Activated T-helper 2 cell treated with anti-CD3 and anti-CD28 coated beads, Interferon-gamma antibody, Interleukin-2, Interleukin-4, amounts not matched to agents 10 μg/mL and 5 μg/mL and 100 μg/mL, durations not matched to agents 14 hours and 24 hours and 36 hours (primary cell): ENCODE measurements around the gene CEP95. TPM values are rescaled to one million over a fixed set of nuclear protein-coding genes. Genes with fewer than 3 reads are reported as not detected.
A peak's percentile ranks its signal among the peaks of the same experiment; 100 is the strongest.
"Not testable (repeated sequence)": the region's sequence is repeated elsewhere in the genome, so short reads cannot be mapped to it uniquely, and the experiment has no call there.

ENCODE experiments used
- DNase-seq: peaks from one replicate; pipeline ENCODE4 v3.0.0; 2021; ENCODE audit warnings: low spot score
- H3K27ac Mint-ChIP-seq: one replicate; pipeline ENCODE4 v1.8.0; 2021; ENCODE audit warnings: mixed read lengths
- H3K27me3 Mint-ChIP-seq: one replicate; pipeline ENCODE4 v1.8.0; 2021; ENCODE audit warnings: low read depth, mixed read lengths
- H3K36me3 Mint-ChIP-seq: one replicate; pipeline ENCODE4 v1.8.0; 2021; ENCODE audit warnings: low read depth, mixed read lengths
- H3K4me1 Mint-ChIP-seq: one replicate; pipeline ENCODE4 v1.8.0; 2021; ENCODE audit warnings: low read depth, mixed read lengths
- H3K4me3 Mint-ChIP-seq: one replicate; pipeline ENCODE4 v1.8.0; 2021; ENCODE audit warnings: low read depth, mild to moderate bottlenecking, moderate library complexity, mixed read lengths
- H3K9me3 Mint-ChIP-seq: one replicate; pipeline ENCODE4 v1.8.0; 2021; ENCODE audit warnings: mixed read lengths
- intact Hi-C: fragments of 100-400 bp; cut with micrococcal nuclease; formaldehyde crosslinking; loops from one replicate; pipeline ENCODE4 v1.15.1; 2023
- total RNA-seq: library from RNA; stranded (reverse); gene quantifications from 2 replicates; pipeline ENCODE4 v1.2.3, GENCODE V29; 2022

Gene CEP95
- total RNA-seq, result 44.9 and 45.2 TPM in 2 replicates

GRCh38 chr17:64506576-64507412, at the start of gene CEP95:
Gene CEP95 (plus strand): TSS chr17:64506977. CDS start chr17:64507098, 121 bp downstream.
- Mint-ChIP-seq H3K4me3 (peak within 1 kb of the TSS; percentile 98), H3K27me3 (no peaks in the 10 kb centered on the region), H3K27ac (peak within 1 kb of the TSS; percentile 100), H3K4me1 (peaks cover 41% of the 10 kb centered on the region), H3K9me3 (no peaks in the 10 kb centered on the region), H3K36me3 (peaks cover 72% of the 10 kb centered on the region)
- peak; percentile 95 for DNase-seq
- intact Hi-C loops, result loop anchor here (1.0 to 10.0 kb wide), 10 partner anchors 9 to 732 kb away; partner anchors contain the start of genes CCDC47, DDX42, FTSJ3 and GNA13

GRCh38 chr17:64457156-64457555, 49.6 kb upstream of the CEP95 start:
- no peak overlapping the region for H3K27ac Mint-ChIP-seq
- no peaks in the 10 kb centered on the region for H3K27me3 Mint-ChIP-seq
- H3K4me3 Mint-ChIP-seq, result no peak overlapping the region
- peaks cover 7% of the 10 kb centered on the region for H3K9me3 Mint-ChIP-seq
- peaks cover 11% of the 10 kb centered on the region for H3K4me1 Mint-ChIP-seq
- intact Hi-C loops, result loop anchor here (5.0 kb wide), 1 partner anchor 35 kb away; no protein-coding TSS in a partner anchor
- H3K36me3 Mint-ChIP-seq, result no peaks in the 10 kb centered on the region
- no peak for DNase-seq

GRCh38 chr17:64458756-64459155, 48.0 kb upstream of the CEP95 start:
- peaks cover 7% of the 10 kb centered on the region for H3K9me3 Mint-ChIP-seq
- peaks cover 11% of the 10 kb centered on the region for H3K4me1 Mint-ChIP-seq
- intact Hi-C loops, result loop anchor here (5.0 kb wide), 1 partner anchor 34 kb away; no protein-coding TSS in a partner anchor
- H3K27me3 Mint-ChIP-seq, result no peaks in the 10 kb centered on the region
- no peak overlapping the region for H3K4me3 Mint-ChIP-seq
- no peak for DNase-seq
- H3K27ac Mint-ChIP-seq, result no peak overlapping the region
- no peaks in the 10 kb centered on the region for H3K36me3 Mint-ChIP-seq

- Mint-ChIP-seq H3K27ac (no peak overlapping the region), H3K9me3 (peaks cover 7% of the 10 kb centered on the region), H3K27me3 (no peaks in the 10 kb centered on the region), H3K36me3 (no peaks in the 10 kb centered on the region), H3K4me3 (no peak overlapping the region), H3K4me1 (peaks cover 11% of the 10 kb centered on the region)
- intact Hi-C loops, result loop anchor here (5.0 kb wide), 1 partner anchor 33 kb away; no protein-coding TSS in a partner anchor
- no peak for DNase-seq
Measured at GRCh38 chr17:64459284-64459747, 47.5 kb upstream of the CEP95 start.

- H3K4me3 Mint-ChIP-seq, H3K9me3 Mint-ChIP-seq, H3K27ac Mint-ChIP-seq, H3K27me3 Mint-ChIP-seq, H3K36me3 Mint-ChIP-seq, DNase-seq: not testable (repeated sequence)
- intact Hi-C loops, result loop anchor here (5.0 kb wide), 1 partner anchor 32 kb away; no protein-coding TSS in a partner anchor
- H3K4me1 Mint-ChIP-seq, result peaks cover 11% of the 10 kb centered on the region
Measured at GRCh38 chr17:64459818-64460217, 47.0 kb upstream of the CEP95 start.

- Mint-ChIP-seq H3K27ac (no peak overlapping the region), H3K4me1 (peaks cover 11% of the 10 kb centered on the region), H3K4me3 (no peak overlapping the region), H3K27me3 (no peaks in the 10 kb centered on the region), H3K9me3 (peaks cover 5% of the 10 kb centered on the region), H3K36me3 (no peaks in the 10 kb centered on the region)
- no peak for DNase-seq
- intact Hi-C loops, result no loop called here
Measured at GRCh38 chr17:64460955-64461354, 45.8 kb upstream of the CEP95 start.

- Mint-ChIP-seq H3K4me3 (no peak overlapping the region), H3K9me3 (no peaks in the 10 kb centered on the region), H3K27me3 (no peaks in the 10 kb centered on the region), H3K27ac (no peak overlapping the region), H3K4me1 (peaks cover 8% of the 10 kb centered on the region), H3K36me3 (no peaks in the 10 kb centered on the region)
- intact Hi-C loops, result no loop called here
- DNase-seq, result no peak
Measured at GRCh38 chr17:64461788-64462187, 45.0 kb upstream of the CEP95 start.

GRCh38 chr17:64466019-64466735, 40.6 kb upstream of the CEP95 start:
- H3K4me1 Mint-ChIP-seq, result no peaks in the 10 kb centered on the region
- no peak for DNase-seq
- no peak overlapping the region for H3K27ac Mint-ChIP-seq
- no peak overlapping the region for H3K4me3 Mint-ChIP-seq
- no peaks in the 10 kb centered on the region for H3K27me3 Mint-ChIP-seq
- no peaks in the 10 kb centered on the region for H3K9me3 Mint-ChIP-seq
- intact Hi-C loops, result no loop called here
- H3K36me3 Mint-ChIP-seq, result no peaks in the 10 kb centered on the region

GRCh38 chr17:64466834-64467233, 39.9 kb upstream of the CEP95 start:
- H3K9me3 Mint-ChIP-seq, H3K36me3 Mint-ChIP-seq, H3K4me3 Mint-ChIP-seq, DNase-seq, H3K27me3 Mint-ChIP-seq, H3K27ac Mint-ChIP-seq, intact Hi-C loops, H3K4me1 Mint-ChIP-seq: not testable (repeated sequence)

GRCh38 chr17:64470625-64471024, 36.2 kb upstream of the CEP95 start:
- Mint-ChIP-seq H3K27me3 (no peaks in the 10 kb centered on the region), H3K4me3 (no peak overlapping the region), H3K36me3 (no peaks in the 10 kb centered on the region), H3K27ac (no peak overlapping the region), H3K4me1 (no peaks in the 10 kb centered on the region), H3K9me3 (no peaks in the 10 kb centered on the region)
- intact Hi-C loops, result no loop called here
- DNase-seq, result no peak

- intact Hi-C loops, result no loop called here
- DNase-seq, result no peak
Measured at GRCh38 chr17:64471440-64471839, 35.3 kb upstream of the CEP95 start.

GRCh38 chr17:64472564-64472963, 34.2 kb upstream of the CEP95 start:
- intact Hi-C loops, result no loop called here
- Mint-ChIP-seq H3K36me3 (peaks cover 6% of the 10 kb centered on the region), H3K27me3 (no peaks in the 10 kb centered on the region)

More at GRCh38 chr17:64471440-64471839, 35.3 kb upstream of the CEP95 start:
- Mint-ChIP-seq H3K4me3 (no peak overlapping the region), H3K4me1 (no peaks in the 10 kb centered on the region), H3K36me3 (no peaks in the 10 kb centered on the region), H3K27ac (no peak overlapping the region), H3K27me3 (no peaks in the 10 kb centered on the region), H3K9me3 (no peaks in the 10 kb centered on the region)

GRCh38 chr17:64477849-64478248, 28.9 kb upstream of the CEP95 start:
- Mint-ChIP-seq H3K27ac (no peak overlapping the region), H3K4me3 (no peak overlapping the region), H3K9me3 (no peaks in the 10 kb centered on the region), H3K27me3 (no peaks in the 10 kb centered on the region), H3K36me3 (peaks cover 31% of the 10 kb centered on the region), H3K4me1 (no peaks in the 10 kb centered on the region)
- DNase-seq, result no peak
- intact Hi-C loops, result no loop called here

More at GRCh38 chr17:64472564-64472963, 34.2 kb upstream of the CEP95 start:
- Mint-ChIP-seq H3K4me1 (no peaks in the 10 kb centered on the region), H3K4me3 (no peak overlapping the region), H3K27ac (no peak overlapping the region), H3K9me3 (no peaks in the 10 kb centered on the region)
- DNase-seq, result no peak
